ENCODE measurements around the gene ZNF302. TPM values are rescaled to one million over a fixed set of nuclear protein-coding genes. Genes with fewer than 3 reads are reported as not detected.

The ZNF302 gene
- total RNA-seq, 1 experiment from 2014 or later, result 23.2 TPM

- H3K4me1 Mint-ChIP-seq (ENCODE audit: low read depth, unreplicated experiment), result peaks cover 6% of the 10 kb centered on the region
- H3K4me3 Mint-ChIP-seq (ENCODE audit: low read depth, unreplicated experiment), result no peak overlapping the region
- intact Hi-C loops (cut with micrococcal nuclease; ENCODE audit: unreplicated experiment), result no loop called here
- H3K27me3 Mint-ChIP-seq (ENCODE audit: unreplicated experiment), result no peaks in the 10 kb centered on the region
- H3K27ac Mint-ChIP-seq (ENCODE audit: unreplicated experiment), result no peak overlapping the region
- TF ChIP-seq CTCF (IDR thresholded peaks at IDR 0.05; ENCODE audit: unreplicated experiment), result no peak
- no peak for DNase-seq
- no peaks in the 10 kb centered on the region for H3K36me3 Mint-ChIP-seq (ENCODE audit: insufficient read depth, unreplicated experiment)
- no TSS peak for BruUV-seq (replicated peaks)
- H3K9me3 Mint-ChIP-seq (ENCODE audit: low read depth, unreplicated experiment), result no peaks in the 10 kb centered on the region
- CTCF ChIA-PET, result no interaction called here
These were observed 32.5 kb upstream of the ZNF302 start for GRCh38 chr19:34644991-34645461.

- Mint-ChIP-seq H3K27ac (ENCODE audit: unreplicated experiment) (no peak overlapping the region), H3K27me3 (ENCODE audit: unreplicated experiment) (no peaks in the 10 kb centered on the region), H3K36me3 (ENCODE audit: insufficient read depth, unreplicated experiment) (no peaks in the 10 kb centered on the region), H3K9me3 (ENCODE audit: low read depth, unreplicated experiment) (no peaks in the 10 kb centered on the region), H3K4me3 (ENCODE audit: low read depth, unreplicated experiment) (no peak overlapping the region), H3K4me1 (ENCODE audit: low read depth, unreplicated experiment) (peaks cover 7% of the 10 kb centered on the region)
- CTCF ChIA-PET, result interaction anchor here (0.6 kb wide), 1 partner anchor 38 kb away, joined by 7 read pairs; no protein-coding TSS in a partner anchor
- no TSS peak for BruUV-seq (replicated peaks)
- no peak for TF ChIP-seq CTCF (IDR thresholded peaks at IDR 0.05; ENCODE audit: unreplicated experiment)
- intact Hi-C loops (cut with micrococcal nuclease; ENCODE audit: unreplicated experiment), result no loop called here
- no peak for DNase-seq
These were observed 31.9 kb upstream of the ZNF302 start for GRCh38 chr19:34645551-34645950.

GRCh38 chr19:34649886-34650543 lies 27.5 kb upstream of the ZNF302 start:
- no peak for DNase-seq
- Mint-ChIP-seq H3K27me3 (ENCODE audit: unreplicated experiment) (peaks cover 3% of the 10 kb centered on the region), H3K27ac (ENCODE audit: unreplicated experiment) (no peak overlapping the region), H3K4me1 (ENCODE audit: low read depth, unreplicated experiment) (peaks cover 7% of the 10 kb centered on the region), H3K4me3 (ENCODE audit: low read depth, unreplicated experiment) (no peak overlapping the region), H3K9me3 (ENCODE audit: low read depth, unreplicated experiment) (peaks cover 5% of the 10 kb centered on the region), H3K36me3 (ENCODE audit: insufficient read depth, unreplicated experiment) (no peaks in the 10 kb centered on the region)
- CTCF ChIA-PET, result no interaction called here
- intact Hi-C loops (cut with micrococcal nuclease; ENCODE audit: unreplicated experiment), result no loop called here
- BruUV-seq (replicated peaks), result no TSS peak
- TF ChIP-seq CTCF (IDR thresholded peaks at IDR 0.05; ENCODE audit: unreplicated experiment), result no peak

DNA sequence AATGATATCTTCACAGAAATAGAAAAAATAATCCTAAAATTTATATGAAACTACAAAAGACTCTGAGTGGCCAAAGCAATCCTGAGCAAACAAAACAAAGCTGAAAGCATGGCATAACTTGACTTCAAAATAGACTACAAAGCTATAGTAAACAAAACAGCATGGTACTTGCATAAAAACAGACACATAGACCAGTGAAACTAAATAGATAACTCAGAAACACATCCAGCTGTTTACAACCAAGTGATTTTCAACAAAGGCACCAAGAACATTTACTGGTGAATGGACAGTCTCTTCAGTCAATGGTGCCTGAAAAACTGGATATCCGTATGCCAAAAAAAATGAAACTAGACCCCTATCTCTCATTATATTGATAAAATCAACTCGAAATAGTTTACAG lies 25.7 kb upstream of the ZNF302 start:
- H3K27ac Mint-ChIP-seq (ENCODE audit: unreplicated experiment), result no peak overlapping the region

More for the DNA sequence above, 25.7 kb upstream of the ZNF302 start:
- H3K27me3 Mint-ChIP-seq (ENCODE audit: unreplicated experiment), result peaks cover 14% of the 10 kb centered on the region
- no peak overlapping the region for H3K4me3 Mint-ChIP-seq (ENCODE audit: low read depth, unreplicated experiment)
- peaks cover 8% of the 10 kb centered on the region for H3K9me3 Mint-ChIP-seq (ENCODE audit: low read depth, unreplicated experiment)
- BruUV-seq (replicated peaks), result no TSS peak
- H3K4me1 Mint-ChIP-seq (ENCODE audit: low read depth, unreplicated experiment), result peaks cover 7% of the 10 kb centered on the region
- intact Hi-C loops (cut with micrococcal nuclease; ENCODE audit: unreplicated experiment), result no loop called here
- no peak for TF ChIP-seq CTCF (IDR thresholded peaks at IDR 0.05; ENCODE audit: unreplicated experiment)
- CTCF ChIA-PET, result interaction anchor here (0.7 kb wide), 1 partner anchor 11 kb away, joined by 4 read pairs; no protein-coding TSS in a partner anchor
- no peaks in the 10 kb centered on the region for H3K36me3 Mint-ChIP-seq (ENCODE audit: insufficient read depth, unreplicated experiment)
- no peak for DNase-seq
